B cell (primary cell): ENCODE measurements around the gene ZNF112. TPM values are rescaled to one million over a fixed set of nuclear protein-coding genes. Genes with fewer than 3 reads are reported as not detected.

Experiments used
- ATAC-seq: fragments of 200-7000 bp; cut with Tn5 transposase; one replicate; pipeline ENCODE4 v1.10.0; 2021; ENCODE audit warnings: low read depth, mild to moderate bottlenecking, moderate number of reproducible peaks, moderate library complexity
- CTCF ChIA-PET: fragments of 350-600 bp; sonication (Branson Sonifier 250); formaldehyde crosslinking; loops from one replicate; lab custom pipeline; 2021; ENCODE audit warnings: antibody characterized with exemption, inconsistent platforms; lab: Charles Lee
- POLR2A ChIA-PET: fragments of 350-600 bp; sonication (Branson Sonifier 250); formaldehyde crosslinking; loops from one replicate; lab custom pipeline; 2021; ENCODE audit warnings: antibody characterized with exemption; lab: Charles Lee
- DNase-seq: peaks from one replicate; pipeline ENCODE4 v3.0.0; 2013
- H2AFZ ChIP-seq: 2 replicates; pipeline ENCODE4 v1.6.1; 2012; ENCODE audit warnings: mild to moderate bottlenecking, low read depth, low read length; ENCODE audit not compliant: insufficient read depth, poor library complexity, severe bottlenecking
- H3K27ac ChIP-seq, 2 donors: 1 replicate in 1 of 2; 2 replicates in 1 of 2; pipeline ENCODE4 v1.5.1; 2012 to 2013; ENCODE audit warnings: low read length in 2 of 2, mild to moderate bottlenecking in 2 of 2, moderate library complexity in 1 of 2
- H3K27me3 ChIP-seq, 4 experiments: fragments of 200-600 bp in 1 of 4; sonication (generic) in 1 of 4; replicated peaks in 1 of 4; 1 replicate in 2 of 4; 2 replicates in 2 of 4; pipeline versions ENCODE4 v1.6.1 to v1.7.0; 2013 to 2016; ENCODE audit warnings: low read length in 3 of 4, mild to moderate bottlenecking in 2 of 4, mixed read lengths in 1 of 4, moderate library complexity in 1 of 4; ENCODE audit not compliant: insufficient read depth in 4 of 4, control insufficient read depth in 3 of 4; ENCODE audit errors: control extremely low read depth in 1 of 4
- H3K36me3 ChIP-seq, 2 experiments: replicated peaks in 1 of 2; 1 replicate in 1 of 2; 2 replicates in 1 of 2; pipeline versions ENCODE4 v1.6.1 to v1.7.1; 2013; ENCODE audit warnings: low read length in 1 of 2; ENCODE audit not compliant: insufficient read depth in 2 of 2, control insufficient read depth in 1 of 2; ENCODE audit errors: control extremely low read depth in 1 of 2, extremely low read depth in 1 of 2
- H3K4me1 ChIP-seq, 2 donors: fragments of 200-600 bp in 1 of 2; sonication (generic) in 1 of 2; 1 replicate in 1 of 2; 2 replicates in 1 of 2; pipeline versions ENCODE4 v1.5.1 to v1.6.1; 2013 to 2017; ENCODE audit warnings: low read length in 2 of 2; ENCODE audit not compliant: control insufficient read depth in 2 of 2, insufficient read depth in 2 of 2
- H3K4me2 ChIP-seq: replicated peaks from 2 replicates; pipeline ENCODE3; 2012; ENCODE audit warnings: mild to moderate bottlenecking, low read depth, low read length; ENCODE audit not compliant: poor library complexity, severe bottlenecking
- H3K4me3 ChIP-seq, 5 experiments: fragments of 200-600 bp in 1 of 5; sonication (generic) in 1 of 5; 1 replicate in 3 of 5; 2 replicates in 2 of 5; pipeline versions ENCODE4 v1.5.1 to v1.7.0; 2011 to 2016; ENCODE audit warnings: low read length in 4 of 5, mild to moderate bottlenecking in 4 of 5, low read depth in 2 of 5, control low read depth in 1 of 5, moderate library complexity in 1 of 5; ENCODE audit not compliant: insufficient read depth in 1 of 5; ENCODE audit errors: control extremely low read depth in 1 of 5, extremely low read depth in 1 of 5
- H3K79me2 ChIP-seq: fragments of 200-600 bp; sonication (generic); one replicate; pipeline ENCODE4 v1.6.0; 2016; ENCODE audit warnings: low read length; ENCODE audit not compliant: control insufficient read depth, insufficient read depth
- H3K9ac ChIP-seq: fragments of 200-600 bp; sonication (generic); 2 replicates; pipeline ENCODE4 v1.6.1; 2017; ENCODE audit warnings: mild to moderate bottlenecking, low read length, moderate library complexity
- H3K9me3 ChIP-seq, 3 donors: one replicate each; pipeline versions ENCODE4 v1.6.1 to v1.7.1; 2013; ENCODE audit warnings: low read length in 2 of 3; ENCODE audit not compliant: control insufficient read depth in 2 of 3, insufficient read depth in 1 of 3; ENCODE audit errors: control extremely low read depth in 1 of 3
- H4K20me1 ChIP-seq: 2 replicates; pipeline ENCODE4 v1.6.0; 2012; ENCODE audit warnings: mild to moderate bottlenecking, low read length; ENCODE audit not compliant: insufficient read depth, control insufficient read depth, poor library complexity, severe bottlenecking
- H3K27ac Mint-ChIP-seq: one replicate; pipeline ENCODE4 v1.8.0; 2021; ENCODE audit warnings: mixed read lengths
- H3K27me3 Mint-ChIP-seq: one replicate; pipeline ENCODE4 v1.8.0; 2021; ENCODE audit warnings: mixed read lengths
- H3K4me1 Mint-ChIP-seq: one replicate; pipeline ENCODE4 v1.8.0; 2021; ENCODE audit warnings: mixed read lengths
- H3K4me3 Mint-ChIP-seq: one replicate; pipeline ENCODE4 v1.8.0; 2021; ENCODE audit warnings: mixed read lengths
- H3K9me3 Mint-ChIP-seq: one replicate; pipeline ENCODE4 v1.8.0; 2022; ENCODE audit warnings: mixed read lengths; ENCODE audit not compliant: insufficient read depth
- CTCF ChIP-seq: fragments of 200-600 bp; IDR thresholded peaks from one replicate; pipeline ENCODE4 v1.8.0; 2022; ENCODE audit warnings: antibody characterized with exemption, mild to moderate bottlenecking
- EZH2 ChIP-seq: IDR thresholded peaks from 2 replicates; pipeline ENCODE4 v1.6.1; 2012; ENCODE audit warnings: borderline replicate concordance, low read depth, mild to moderate bottlenecking, moderate library complexity, low read length; ENCODE audit not compliant: insufficient read depth, poor library complexity, severe bottlenecking
- WGBS: methylation state at CpG from one replicate; pipeline ENCODE4 v1.1.5; 2013; ENCODE audit warnings: missing lambda C conversion rate; ENCODE audit not compliant: insufficient coverage; 5-methylcytosine and 5-hydroxymethylcytosine counted together
- intact Hi-C: fragments of 100-400 bp; cut with micrococcal nuclease; formaldehyde crosslinking; loops from one replicate; pipeline ENCODE4 v1.10.0; 2022
- polyA plus RNA-seq: library from polyadenylated mRNA; depleted of rRNA; stranded (reverse); fragments of >200 nt; gene quantifications from 2 replicates; pipeline ENCODE4 v1.2.3, GENCODE V29; 2012
- total RNA-seq, 2 donors: library from RNA; stranded (reverse); fragments of 120-200 nt in 1 of 2; gene quantifications; 1 replicate in 1 of 2; 2 replicates in 1 of 2; pipeline versions ENCODE4 v1.2.3 to v1.2.4, GENCODE V29; 2013 to 2022

ZNF112 gene
- total and polyA plus RNA-seq, 2 donors (not counting 1 experiment from before 2014, with no cell fraction given) = 0.51 to 1.7 TPM

- no peak overlapping the region for H3K27ac Mint-ChIP-seq
- no peak overlapping the region for H3K9ac ChIP-seq
- no peaks in the 10 kb centered on the region for H3K27me3 Mint-ChIP-seq
- no peak overlapping the region for H3K27ac ChIP-seq
- H3K9me3 ChIP-seq = peaks cover 4 to 37% (median 30%) of the 10 kb centered on the region in 3 donors
- H3K4me1 Mint-ChIP-seq = no peaks in the 10 kb centered on the region
- H3K4me1 ChIP-seq = no peaks in the 10 kb centered on the region
- ATAC-seq (no peak), DNase-seq (no peak)
- peaks cover 21% of the 10 kb centered on the region for H3K9me3 Mint-ChIP-seq
- H3K4me3 ChIP-seq = no peak overlapping the region
- no peaks in the 10 kb centered on the region for H3K27me3 ChIP-seq
- POLR2A ChIA-PET = no interaction called here
- intact Hi-C loops = no loop called here
- TF ChIP-seq CTCF = no peak
- TF ChIP-seq EZH2 = no peak
- no peak overlapping the region for H2AFZ ChIP-seq
- H3K79me2 ChIP-seq = no peaks in the 10 kb centered on the region
- CTCF ChIA-PET = interaction anchor here (0.6 kb wide), 1 partner anchor 220 kb away, joined by 5 read pairs; no protein-coding TSS in a partner anchor
- no peak overlapping the region for H3K4me3 Mint-ChIP-seq
- H4K20me1 ChIP-seq = no peaks in the 10 kb centered on the region
- no peak overlapping the region for H3K4me2 ChIP-seq
- peaks cover 2 to 10% of the 10 kb centered on the region in 2 experiments for H3K36me3 ChIP-seq
- WGBS = 83% methylated on average over 1 of the region's 3 CpGs
These were observed 73.6 kb downstream of the ZNF112 start for GRCh38 chr19:44282846-44283245.

GRCh38 chr19:44280916-44281315 is 75.6 kb downstream of the ZNF112 start:
- Histone ChIP-seq H3K27ac (no peak overlapping the region), H3K4me2 (no peak overlapping the region), H3K79me2 (no peaks in the 10 kb centered on the region), H3K4me3 (no peak overlapping the region), H2AFZ (no peak overlapping the region), H3K4me1 (no peaks in the 10 kb centered on the region), H3K36me3 (no peaks in the 10 kb centered on the region), H3K27me3 (no peaks in the 10 kb centered on the region), H4K20me1 (no peaks in the 10 kb centered on the region), H3K9ac (no peak overlapping the region), H3K9me3 (peaks cover 6 to 35% (median 18%) of the 10 kb centered on the region in 3 donors)
- Mint-ChIP-seq H3K27ac (no peak overlapping the region), H3K4me3 (no peak overlapping the region), H3K4me1 (no peaks in the 10 kb centered on the region), H3K27me3 (no peaks in the 10 kb centered on the region), H3K9me3 (peaks cover 26% of the 10 kb centered on the region)
- DNase-seq (no peak), ATAC-seq (no peak)
- intact Hi-C loops = no loop called here
- WGBS = 92% methylated on average over 5 of the region's 10 CpGs
- CTCF ChIA-PET = no interaction called here
- POLR2A ChIA-PET = no interaction called here
- TF ChIP-seq EZH2 (no peak), CTCF (no peak)
